Natural killer cell (primary cell): ENCODE results near the gene BRPF1. TPM values are rescaled to one million over a fixed set of nuclear protein-coding genes. Genes with fewer than 3 reads are reported as not detected.

Experiments used
- ATAC-seq, 3 donors: fragments of 150-1000 bp in 2 of 3; fragments of 200-7000 bp in 1 of 3; cut with Tn5 transposase; 1 replicate in 1 of 3; 2 replicates in 2 of 3; pipeline ENCODE4 v1.10.0; 2021; ENCODE audit warnings: mild to moderate bottlenecking in 2 of 3, moderate library complexity in 2 of 3
- DNase-seq, 2 donors: peaks; one replicate each; pipeline versions ENCODE4 v3.0.0 to v3.0.0-alpha.2; 2013 to 2021; ENCODE audit warnings: mixed read lengths in 1 of 2
- H3K27ac ChIP-seq: one replicate; pipeline ENCODE4 v1.5.1; 2013; ENCODE audit warnings: mild to moderate bottlenecking, low read length
- H3K27me3 ChIP-seq: one replicate; pipeline ENCODE4 v1.6.1; 2013; ENCODE audit warnings: low read length; ENCODE audit not compliant: control insufficient read depth, insufficient read depth
- H3K36me3 ChIP-seq: one replicate; pipeline ENCODE4 v1.6.1; 2013; ENCODE audit warnings: low read length; ENCODE audit not compliant: control insufficient read depth, insufficient read depth
- H3K4me1 ChIP-seq: one replicate; pipeline ENCODE4 v1.6.1; 2013; ENCODE audit warnings: low read length; ENCODE audit not compliant: control insufficient read depth, insufficient read depth
- H3K4me3 ChIP-seq: one replicate; pipeline ENCODE4 v1.5.1; 2013; ENCODE audit warnings: low read length
- H3K9me3 ChIP-seq: one replicate; pipeline ENCODE4 v1.6.1; 2013; ENCODE audit warnings: low read length; ENCODE audit not compliant: control insufficient read depth, insufficient read depth
- H3K27ac Mint-ChIP-seq, 2 donors: one replicate each; pipeline ENCODE4 v1.8.0; 2022; ENCODE audit warnings: mild to moderate bottlenecking in 2 of 2, mixed read lengths in 2 of 2, moderate library complexity in 1 of 2
- H3K27me3 Mint-ChIP-seq, 2 donors: one replicate each; pipeline ENCODE4 v1.8.0; 2022; ENCODE audit warnings: low read depth in 2 of 2, mixed read lengths in 2 of 2
- H3K36me3 Mint-ChIP-seq: one replicate; pipeline ENCODE4 v1.8.0; 2022; ENCODE audit warnings: mixed read lengths
- H3K4me1 Mint-ChIP-seq, 2 donors: one replicate each; pipeline ENCODE4 v1.8.0; 2022; ENCODE audit warnings: mixed read lengths in 2 of 2
- H3K4me3 Mint-ChIP-seq: one replicate; pipeline ENCODE4 v1.8.0; 2022; ENCODE audit warnings: mild to moderate bottlenecking, moderate library complexity, mixed read lengths
- H3K9me3 Mint-ChIP-seq, 2 donors: one replicate each; pipeline ENCODE4 v1.8.0; 2022; ENCODE audit warnings: mixed read lengths in 2 of 2
- CTCF ChIP-seq: fragments of 200-600 bp; IDR thresholded peaks from one replicate; pipeline ENCODE4 v1.8.0; 2022; ENCODE audit warnings: antibody characterized with exemption
- WGBS: methylation state at CpG from one replicate; pipeline ENCODE4 v1.1.7; 2013; ENCODE audit warnings: missing lambda C conversion rate; ENCODE audit not compliant: insufficient coverage; 5-methylcytosine and 5-hydroxymethylcytosine counted together
- intact Hi-C: fragments of 100-400 bp; cut with micrococcal nuclease; formaldehyde crosslinking; loops from one replicate; pipeline ENCODE4 v1.14.2; 2022
- total RNA-seq, 4 donors: library from RNA; stranded (reverse); fragments of 120-200 nt in 1 of 4; gene quantifications; one replicate each; pipeline versions ENCODE4 v1.2.3 to v1.2.4, GENCODE V29; 2013 to 2022

Gene BRPF1
- total RNA-seq, 3 donors from 2014 or later (not counting 1 experiment from before 2014, with no cell fraction given), result 45.1 to 72.1 (median 66.5) TPM

DNA sequence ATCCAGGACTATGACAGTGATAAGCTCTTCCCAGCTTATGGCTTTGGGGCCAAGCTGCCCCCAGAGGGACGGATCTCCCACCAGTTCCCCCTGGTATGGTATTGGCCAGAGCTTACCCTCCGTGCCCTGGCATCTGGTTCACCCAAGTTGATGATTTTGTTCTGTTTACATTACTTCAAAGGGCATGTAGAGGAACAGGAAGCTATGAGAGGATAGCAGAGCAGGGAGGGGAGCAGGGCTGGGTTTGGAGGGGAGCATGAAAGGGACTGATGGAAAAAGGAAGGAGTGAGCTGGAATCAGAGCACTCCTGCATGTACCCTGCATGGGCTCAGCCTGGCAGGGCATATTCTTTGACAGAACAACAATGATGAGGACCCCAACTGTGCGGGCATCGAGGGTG lies 13.4 kb upstream of the BRPF1 start:
- DNase-seq (no peak), ATAC-seq (no peak)
- Histone ChIP-seq H3K4me1 (no peaks in the 10 kb centered on the region), H3K4me3 (no peak overlapping the region), H3K9me3 (no peaks in the 10 kb centered on the region), H3K36me3 (no peaks in the 10 kb centered on the region), H3K27me3 (no peaks in the 10 kb centered on the region), H3K27ac (no peak overlapping the region)
- no peak for TF ChIP-seq CTCF
- Mint-ChIP-seq H3K4me1 (peaks cover 0 to 4% of the 10 kb centered on the region in 2 donors), H3K4me3 (no peak overlapping the region), H3K36me3 (no peaks in the 10 kb centered on the region), H3K27ac (no peak overlapping the region), H3K9me3 (no peaks in the 10 kb centered on the region), H3K27me3 (peaks cover 0 to 3% of the 10 kb centered on the region in 2 donors)
- WGBS, result 81% methylated on average over 4 of the region's 4 CpGs
- intact Hi-C loops, result no loop called here

DNA sequence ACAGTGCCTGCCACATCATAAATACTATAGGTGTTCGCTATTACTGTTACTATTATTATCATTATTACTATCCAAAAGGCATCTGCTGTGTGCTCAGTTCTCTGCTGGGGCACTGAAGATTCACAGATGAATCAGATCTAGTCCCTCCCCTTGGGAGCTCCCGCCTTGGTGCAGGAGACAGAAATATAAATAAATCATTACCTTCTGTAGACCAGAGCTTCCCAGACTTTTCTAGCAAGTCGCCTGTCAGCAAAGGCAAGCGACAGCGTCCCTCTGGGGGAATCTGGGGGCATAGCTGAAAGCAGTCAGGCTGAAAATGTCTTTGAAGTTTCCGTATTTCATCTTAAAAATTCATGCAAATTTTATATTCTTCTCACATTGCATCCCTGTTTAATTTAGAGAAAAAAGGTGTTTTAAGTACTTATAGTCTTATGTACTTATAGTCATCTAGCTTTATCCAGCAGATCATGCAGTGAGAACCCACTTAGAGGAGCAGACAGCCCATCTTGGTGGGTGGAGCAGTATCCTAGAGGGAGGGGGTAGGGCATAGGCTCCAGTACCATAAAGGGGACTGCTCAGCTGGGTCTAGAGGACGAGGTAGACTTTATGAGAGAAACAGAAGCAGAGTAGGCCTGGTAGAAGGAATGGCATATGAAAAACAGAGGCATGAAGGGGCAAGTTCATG lies 10.4 kb upstream of the BRPF1 start:
- ATAC-seq, result no peak
- 75% methylated on average over 6 of the region's 7 CpGs for WGBS
- no peak overlapping the region for H3K27ac Mint-ChIP-seq

DNA sequence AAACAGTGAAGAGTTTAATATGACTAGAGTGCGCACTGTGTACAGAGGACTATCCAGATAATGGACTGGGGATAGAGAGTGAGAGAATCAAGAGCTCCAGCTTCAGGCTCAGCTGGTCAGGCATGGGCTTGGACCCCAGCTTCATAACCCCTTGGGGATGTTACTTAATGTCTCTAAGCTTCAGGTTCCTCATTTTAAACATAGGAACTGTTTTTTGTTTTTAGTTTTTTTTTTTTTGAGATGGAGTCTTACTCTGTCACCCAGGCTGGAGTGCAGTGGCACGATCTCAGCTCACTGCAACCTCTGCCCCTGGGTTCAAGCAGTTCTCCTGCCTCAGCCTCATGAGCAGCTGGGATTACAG lies 9.9 kb upstream of the BRPF1 start:
- H3K4me3 ChIP-seq, result no peak overlapping the region
- peaks cover 2% of the 10 kb centered on the region for H3K4me1 ChIP-seq
- no peaks in the 10 kb centered on the region for H3K27me3 ChIP-seq
- Mint-ChIP-seq H3K4me1 (peaks cover 1 to 2% of the 10 kb centered on the region in 2 donors), H3K4me3 (no peak overlapping the region), H3K36me3 (no peaks in the 10 kb centered on the region), H3K9me3 (no peaks in the 10 kb centered on the region), H3K27ac (no peak overlapping the region), H3K27me3 (no peaks in the 10 kb centered on the region)
- ATAC-seq (no peak), DNase-seq (no peak)
- no peak overlapping the region for H3K27ac ChIP-seq
- no peak for TF ChIP-seq CTCF
- intact Hi-C loops, result no loop called here
- no peaks in the 10 kb centered on the region for H3K9me3 ChIP-seq
- WGBS, result 72% methylated on average over 2 of the region's 2 CpGs
- no peaks in the 10 kb centered on the region for H3K36me3 ChIP-seq

More for the DNA sequence above, 10.4 kb upstream of the BRPF1 start:
- H3K27me3 ChIP-seq, result no peaks in the 10 kb centered on the region
- H3K36me3 ChIP-seq, result no peaks in the 10 kb centered on the region
- TF ChIP-seq CTCF, result no peak
- no peak overlapping the region for H3K4me3 ChIP-seq
- no peaks in the 10 kb centered on the region for H3K4me1 ChIP-seq
- H3K9me3 ChIP-seq, result no peaks in the 10 kb centered on the region
- no peak overlapping the region for H3K4me3 Mint-ChIP-seq
- no peaks in the 10 kb centered on the region for H3K9me3 Mint-ChIP-seq
- no peak for DNase-seq
- H3K27me3 Mint-ChIP-seq, result no peaks in the 10 kb centered on the region
- H3K36me3 Mint-ChIP-seq, result no peaks in the 10 kb centered on the region
- H3K27ac ChIP-seq, result no peak overlapping the region
- intact Hi-C loops, result no loop called here
- no peaks in the 10 kb centered on the region for H3K4me1 Mint-ChIP-seq
